8988T (cell line): ENCODE measurements around the gene AGPAT2.

Experiments
- DNase-seq: peaks from one replicate; pipeline ENCODE4 v3.0.0; 2011

Gene AGPAT2

DNA sequence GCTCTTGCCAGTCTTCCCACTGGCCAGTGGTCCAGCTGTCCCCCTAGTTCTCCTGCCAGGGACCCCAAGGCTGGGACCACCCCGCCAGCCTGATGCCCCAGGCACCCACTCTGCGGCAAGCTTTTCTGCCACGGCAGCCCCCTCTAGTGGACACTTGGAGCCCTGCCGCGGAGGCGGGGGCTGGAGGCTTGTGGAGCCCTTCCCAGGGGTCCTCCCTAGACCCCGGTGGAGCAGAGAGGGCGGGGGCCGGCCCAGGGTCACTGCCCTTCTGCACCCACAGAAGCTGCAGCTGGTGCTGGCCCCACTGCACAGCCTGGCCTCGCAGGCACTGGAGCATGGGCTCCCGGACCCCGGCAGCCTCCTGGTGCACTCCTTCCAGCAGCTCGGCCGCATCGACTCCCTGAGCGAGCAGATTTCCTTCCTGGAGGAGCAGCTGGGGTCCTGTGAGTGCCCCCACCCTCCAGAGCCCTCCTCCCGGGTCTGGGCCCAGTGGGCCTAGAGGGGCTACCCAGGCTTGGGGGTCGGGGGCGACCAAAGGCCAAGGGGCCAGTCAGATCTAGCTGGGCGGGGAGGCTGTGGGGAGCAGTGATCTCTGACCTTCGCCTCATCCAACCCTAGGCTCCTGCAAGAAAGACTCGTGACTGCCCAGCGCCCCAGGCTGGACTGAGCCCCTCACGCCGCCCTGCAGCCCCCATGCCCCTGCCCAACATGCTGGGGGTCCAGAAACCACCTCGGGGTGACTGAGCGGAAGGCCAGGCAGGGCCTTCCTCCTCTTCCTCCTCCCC is 15.4 kb downstream of the AGPAT2 start:
- peak; percentile 96 for DNase-seq

DNA sequence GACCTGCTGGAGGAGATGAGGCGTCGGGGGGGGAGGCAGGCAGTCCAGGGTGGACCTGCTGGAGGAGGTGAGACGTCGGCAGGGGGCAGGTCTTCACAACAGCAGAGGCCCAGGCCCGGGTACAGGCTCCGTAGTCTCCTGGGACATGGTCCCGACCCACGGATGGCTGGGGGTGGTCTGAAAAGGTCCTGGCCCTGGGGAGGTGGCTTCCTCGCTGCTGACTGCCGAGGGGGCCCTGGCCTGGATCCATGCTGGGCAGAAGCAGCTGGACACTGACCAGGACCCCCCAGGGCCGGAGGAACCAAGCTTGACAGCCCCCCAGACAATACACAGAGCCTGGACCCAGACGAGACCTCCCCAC is 16.0 kb downstream of the AGPAT2 start:
- DNase-seq: no peak

DNA sequence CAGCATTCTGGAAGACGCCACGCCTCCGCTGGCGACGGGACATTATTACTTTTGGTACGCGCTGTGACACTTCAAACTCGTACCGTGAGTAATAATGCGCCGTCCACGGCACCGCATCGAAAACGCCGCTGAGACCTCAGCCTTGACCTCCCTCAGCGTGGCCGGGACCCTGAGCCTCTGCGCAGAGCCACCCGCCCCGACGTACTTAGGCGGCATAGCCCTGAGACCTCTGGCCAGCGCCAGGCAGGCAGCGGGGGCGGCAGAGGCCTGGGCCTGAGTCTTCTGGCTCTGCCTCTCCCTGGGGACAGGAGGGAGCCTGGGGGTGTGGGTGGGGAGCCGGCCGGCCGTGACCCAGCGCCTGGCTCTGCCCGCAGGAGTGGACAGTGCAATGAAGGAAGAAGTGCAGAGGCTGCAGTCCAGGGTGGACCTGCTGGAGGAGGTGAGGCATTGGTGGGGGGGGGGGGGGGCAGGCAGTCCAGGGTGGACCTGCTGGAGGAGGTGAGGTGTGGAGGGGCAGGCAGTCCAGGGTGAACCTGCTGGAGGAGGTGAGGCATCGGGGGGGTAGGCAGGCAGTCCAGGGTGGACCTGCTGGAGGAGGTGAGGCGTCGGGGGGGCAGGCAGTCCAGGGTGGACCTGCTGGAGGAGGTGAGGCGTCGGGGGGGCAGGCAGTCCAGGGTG is 16.5 kb downstream of the AGPAT2 start:
- no peak for DNase-seq

GRCh38 chr9:136669791-136670464 is 17.3 kb downstream of the AGPAT2 start:
- DNase-seq: no peak

- peak; percentile 86 for DNase-seq
These were observed 18.1 kb downstream of the AGPAT2 start for GRCh38 chr9:136668983-136669790.

DNA sequence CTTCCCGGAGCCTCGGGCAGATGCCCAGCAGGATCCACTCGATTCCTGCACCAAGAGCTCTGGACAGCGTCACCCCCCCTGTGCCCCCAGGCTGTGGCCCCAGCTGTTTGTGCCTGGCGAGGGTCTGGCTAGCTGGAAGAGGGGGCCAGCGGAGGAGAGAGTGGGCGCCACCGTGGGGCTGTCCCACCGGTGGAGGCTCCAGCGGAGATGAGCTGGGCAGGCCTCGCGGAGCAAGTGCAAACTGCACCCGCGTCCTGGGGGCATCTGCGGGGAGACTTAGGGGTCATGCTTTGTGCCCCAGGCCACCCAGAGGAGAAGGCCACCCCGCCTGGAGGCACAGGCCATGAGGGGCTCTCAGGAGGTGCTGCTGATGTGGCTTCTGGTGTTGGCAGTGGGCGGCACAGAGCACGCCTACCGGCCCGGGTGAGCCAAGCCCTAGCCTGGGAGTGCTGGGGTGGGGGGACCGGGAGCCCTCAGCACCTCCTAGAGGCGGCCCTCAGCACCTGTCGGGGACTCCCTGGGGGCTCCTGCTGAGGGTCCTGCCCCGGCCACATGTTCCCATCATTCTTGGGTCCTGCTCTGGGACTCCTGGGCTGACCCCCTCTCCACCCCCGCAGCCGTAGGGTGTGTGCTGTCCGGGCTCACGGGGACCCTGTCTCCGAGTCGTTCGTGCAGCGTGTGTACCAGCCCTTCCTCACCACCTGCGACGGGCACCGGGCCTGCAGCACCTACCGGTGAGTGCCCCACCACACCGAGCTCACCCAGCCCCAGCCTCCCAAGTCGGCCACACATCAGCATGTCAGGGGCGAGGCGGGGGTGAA is 19.1 kb downstream of the AGPAT2 start:
- DNase-seq: peak; percentile 89

DNA sequence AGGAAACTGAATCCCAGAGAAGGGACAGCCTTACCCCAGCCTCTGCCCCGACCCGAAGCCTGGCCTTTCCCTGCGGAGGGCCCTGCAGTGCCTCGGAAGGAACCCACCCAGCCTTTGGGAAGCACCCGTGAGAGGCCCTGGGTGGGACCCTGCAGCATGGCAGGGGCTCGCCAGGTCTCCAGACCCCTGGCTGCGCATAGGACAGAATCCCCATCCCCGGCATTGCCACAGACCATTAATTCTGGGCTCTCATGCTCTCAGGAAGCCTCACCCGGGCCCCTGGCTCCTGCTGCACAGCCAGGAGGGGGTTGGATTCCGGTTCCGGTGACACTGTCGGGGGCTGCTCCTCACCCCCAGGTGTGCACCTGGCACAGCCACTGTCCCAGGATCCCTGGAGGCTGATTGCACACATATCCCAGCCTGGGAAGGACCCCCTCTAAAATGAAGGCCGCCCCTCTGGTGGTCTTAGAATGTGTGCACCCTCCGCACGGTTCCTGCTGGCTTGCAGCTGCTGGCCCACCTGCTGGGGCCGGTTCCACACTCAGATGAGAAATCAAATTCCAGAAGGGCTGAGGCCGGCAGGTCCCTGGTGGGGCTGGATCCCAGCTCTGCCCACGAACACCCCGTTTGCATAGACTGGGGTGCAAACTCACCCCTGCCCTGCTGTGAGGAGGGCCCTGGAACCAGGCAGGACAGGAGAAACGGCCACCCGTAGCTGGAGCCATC is 19.9 kb downstream of the AGPAT2 start:
- no peak for DNase-seq

DNA sequence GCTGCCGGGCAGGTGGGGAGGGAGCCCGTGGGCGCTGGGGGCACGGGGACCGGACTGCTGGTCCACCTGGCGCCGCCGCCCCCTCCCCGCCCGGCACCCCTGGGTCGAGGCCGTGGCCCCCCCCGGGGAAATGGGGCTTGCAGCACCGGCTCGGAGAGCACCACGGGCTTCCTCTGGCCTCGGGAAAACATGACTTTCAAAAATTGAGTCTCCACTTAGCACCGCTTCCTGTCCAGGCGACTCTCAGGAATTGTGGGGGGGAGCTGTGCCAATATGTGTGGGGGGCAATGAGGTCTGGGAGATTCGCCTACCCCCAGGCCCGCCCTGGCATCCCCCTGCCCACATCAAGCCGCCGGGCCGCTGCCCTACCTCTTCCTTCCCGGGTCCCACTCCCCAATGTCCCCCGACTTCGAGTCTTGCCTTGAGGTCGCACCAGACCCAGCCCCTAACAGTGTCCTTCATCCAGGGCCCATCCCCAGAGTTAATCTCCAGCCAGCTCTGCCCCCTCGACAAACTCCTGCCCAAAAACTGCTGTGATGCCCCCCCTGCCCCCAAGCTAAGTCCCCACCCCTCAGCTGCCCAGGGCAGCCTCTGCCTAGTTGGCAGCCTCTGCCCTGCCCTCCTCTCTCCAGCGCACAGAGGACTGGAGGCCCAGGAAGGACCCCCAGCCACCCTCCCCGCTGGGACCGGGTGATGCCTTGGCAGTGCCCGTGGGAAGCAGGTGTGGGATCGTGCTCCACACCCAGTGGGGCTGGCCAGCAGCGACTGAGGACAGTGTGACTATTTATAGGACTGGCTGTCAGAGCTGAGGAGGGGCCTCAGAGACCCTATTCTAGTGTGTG is 20.7 kb downstream of the AGPAT2 start:
- peak; percentile 90 for DNase-seq

- peak; percentile 95 for DNase-seq
These were observed 21.4 kb downstream of the AGPAT2 start for GRCh38 chr9:136665704-136666371.

DNA sequence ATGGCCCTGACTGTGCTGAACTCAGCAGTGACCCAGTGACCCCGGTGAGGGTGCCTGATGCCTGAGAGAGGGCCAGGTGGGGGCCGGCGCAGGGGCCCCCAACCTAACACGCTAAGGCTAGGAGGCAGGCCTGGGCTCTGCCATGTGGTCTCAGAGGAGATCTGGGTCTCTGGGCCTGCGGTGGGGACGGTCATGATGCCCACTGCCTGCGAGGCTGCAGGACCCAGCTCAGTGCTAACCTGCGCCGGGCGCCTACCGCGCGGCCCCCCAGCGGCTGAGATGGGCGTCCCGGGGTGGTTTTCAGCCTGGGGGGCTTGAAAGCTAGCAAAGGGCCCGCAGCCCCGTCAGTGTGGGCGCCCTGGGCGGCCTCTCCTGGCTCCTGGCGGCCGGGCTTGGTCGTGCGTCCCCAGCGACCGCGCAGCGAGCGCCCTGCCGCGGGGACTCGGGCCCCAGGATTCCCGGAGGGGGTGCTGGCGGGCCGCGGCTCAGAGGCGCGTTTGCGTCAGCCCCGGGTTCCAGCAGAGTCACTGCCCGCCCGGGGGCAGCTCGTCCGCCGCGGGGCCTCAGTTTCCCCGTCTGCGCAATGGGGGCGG is 22.1 kb downstream of the AGPAT2 start:
- peak; percentile 96 for DNase-seq

DNA sequence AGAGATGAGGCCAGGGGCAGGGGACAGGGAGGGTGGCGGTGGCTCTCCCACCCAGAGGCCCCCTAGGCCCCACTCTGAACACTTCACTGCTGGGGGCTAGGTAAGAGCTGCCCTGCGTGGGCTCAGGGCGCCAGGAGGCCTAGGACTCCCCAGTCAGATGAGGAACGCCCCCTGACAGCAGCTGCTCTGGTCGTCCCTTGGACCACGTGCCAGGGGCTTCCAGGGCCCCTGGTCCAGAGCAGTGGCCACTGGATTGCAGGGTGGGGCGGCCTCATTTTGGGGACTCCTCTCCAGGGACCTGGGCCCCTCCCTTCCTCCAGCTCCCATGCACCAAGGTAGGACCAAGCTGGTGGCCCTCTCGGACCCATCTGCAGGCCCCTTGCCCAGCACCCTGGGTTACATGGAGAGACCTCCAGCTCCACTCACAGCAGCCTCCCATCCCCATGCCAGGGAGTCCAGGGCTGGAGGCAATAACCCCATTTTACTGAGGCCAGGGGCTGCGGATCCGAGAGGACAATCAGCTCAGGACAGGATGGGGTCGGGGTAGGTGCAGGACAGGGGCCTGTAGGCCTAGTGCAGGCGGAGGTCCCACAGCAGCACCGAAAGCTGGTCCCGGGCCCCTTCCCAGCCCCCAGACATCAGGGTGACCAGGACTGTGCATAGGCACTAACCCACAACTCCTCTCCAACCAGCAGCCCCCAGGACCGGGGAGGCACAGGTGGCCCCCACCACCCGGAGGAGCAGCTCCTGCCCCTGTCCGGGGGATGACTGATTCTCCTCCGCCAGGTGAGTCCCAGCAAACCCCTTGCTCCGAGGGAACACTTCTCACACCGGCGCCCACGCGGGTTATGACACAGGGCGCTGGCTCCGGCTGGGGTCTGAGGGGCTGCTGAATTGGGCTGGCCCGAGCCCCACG is 23.0 kb downstream of the AGPAT2 start:
- DNase-seq: peak; percentile 68

GRCh38 chr9:136662656-136663581 is 24.3 kb downstream of the AGPAT2 start, which contains the start of gene EGFL7:
Gene EGFL7 (plus strand): TSS chr9:136662916. CDS start chr9:136668283, 5,367 bp downstream.
- DNase-seq: peak; percentile 39

DNA sequence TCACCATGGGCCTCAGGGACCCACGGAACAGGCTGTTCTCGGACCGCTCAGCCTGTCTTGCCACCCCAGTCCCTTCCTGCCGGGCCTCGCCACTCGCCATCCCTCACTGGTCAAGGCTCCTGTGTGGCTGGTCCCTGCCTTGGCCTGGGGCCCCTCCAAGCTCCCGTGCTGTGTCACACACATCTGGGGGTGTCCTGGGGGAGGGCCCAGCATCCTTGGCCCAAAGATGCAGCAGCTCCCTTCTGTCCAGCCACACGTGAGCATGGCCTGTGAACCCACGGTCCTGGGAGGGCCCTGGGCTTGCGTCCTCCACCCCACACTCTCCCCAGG is 25.0 kb downstream of the AGPAT2 start:
- peak; percentile 51 for DNase-seq

- DNase-seq: no peak
These were observed 25.5 kb downstream of the AGPAT2 start for GRCh38 chr9:136661641-136662325.

DNA sequence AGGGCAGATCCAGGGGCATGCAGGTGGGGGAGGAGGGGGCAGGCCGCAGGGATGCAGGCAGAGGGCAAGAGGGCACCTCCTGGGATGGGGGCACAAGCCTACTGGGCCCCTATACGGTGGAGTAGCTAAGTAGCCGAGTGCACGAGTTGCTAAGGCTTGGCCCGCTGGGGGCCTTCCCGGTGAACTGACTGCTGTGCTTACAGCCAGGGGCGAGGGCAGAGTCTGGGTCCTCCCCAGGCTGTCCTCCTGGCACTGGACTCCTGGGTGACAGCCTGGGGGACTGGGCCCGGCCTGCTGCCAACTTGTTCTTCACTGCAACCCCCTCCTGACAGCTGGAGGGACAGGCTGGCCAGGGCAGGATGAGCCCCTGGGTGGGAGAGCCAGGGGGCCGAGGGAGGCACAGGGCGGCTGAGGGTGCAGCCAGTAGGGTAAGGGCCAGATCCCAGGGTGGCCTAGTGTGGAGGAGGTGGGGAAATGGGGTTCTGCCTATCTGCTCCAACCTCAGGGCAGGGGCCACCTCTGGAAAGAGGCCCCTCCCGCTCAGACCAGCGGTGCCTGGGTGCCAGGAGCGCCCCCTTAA is 26.2 kb downstream of the AGPAT2 start:
- DNase-seq: no peak
